HG02588 (cell line): Measurements from ENCODE around the gene NTF3.

Experiments
- ATAC-seq: cut with Tn5 transposase; IDR thresholded peaks from one replicate; pipeline ENCODE4 v1.9.1; 2021; ENCODE audit warnings: mild to moderate bottlenecking, moderate library complexity; ENCODE audit not compliant: unreplicated experiment

NTF3 gene

GRCh38 chr12:5432011-5432400 is at the start of gene NTF3:
Gene NTF3, plus strand, starts transcription at chr12:5432108. Its CDS starts 217 bp downstream, at chr12:5432325.
- ATAC-seq, result no peak

GRCh38 chr12:5384015-5384414 is 47.9 kb upstream of the NTF3 start:
- no peak for ATAC-seq

- ATAC-seq, result no peak
Observed at GRCh38 chr12:5388581-5389535, 43.0 kb upstream of the NTF3 start.

GRCh38 chr12:5390174-5390799 is 41.6 kb upstream of the NTF3 start:
- no peak for ATAC-seq

GRCh38 chr12:5391653-5392052 is 40.3 kb upstream of the NTF3 start:
- ATAC-seq, result no peak

- ATAC-seq, result no peak
Observed at GRCh38 chr12:5392961-5393360, 38.9 kb upstream of the NTF3 start.

GRCh38 chr12:5395443-5396271 is 36.3 kb upstream of the NTF3 start:
- ATAC-seq, result no peak

GRCh38 chr12:5396541-5396940 is 35.4 kb upstream of the NTF3 start:
- ATAC-seq, result no peak

GRCh38 chr12:5399266-5399665 is 32.6 kb upstream of the NTF3 start:
- ATAC-seq, result no peak

- ATAC-seq, result no peak
Observed at GRCh38 chr12:5402009-5402935, 29.6 kb upstream of the NTF3 start.

- ATAC-seq, result no peak
Observed at GRCh38 chr12:5403411-5403810, 28.5 kb upstream of the NTF3 start.

GRCh38 chr12:5407034-5407856 is 24.7 kb upstream of the NTF3 start:
- no peak for ATAC-seq

GRCh38 chr12:5409619-5410018 is 22.3 kb upstream of the NTF3 start:
- no peak for ATAC-seq

GRCh38 chr12:5416571-5416970 is 15.3 kb upstream of the NTF3 start:
- no peak for ATAC-seq

GRCh38 chr12:5417500-5417899 is 14.4 kb upstream of the NTF3 start:
- no peak for ATAC-seq

- ATAC-seq, result no peak
Observed at GRCh38 chr12:5428332-5429221, 3.3 kb upstream of the NTF3 start.

GRCh38 chr12:5429741-5430557 is 2.0 kb upstream of the NTF3 start:
- no peak for ATAC-seq
